Measurements from ENCODE around the gene CACNA1I.

The CACNA1I gene

DNA sequence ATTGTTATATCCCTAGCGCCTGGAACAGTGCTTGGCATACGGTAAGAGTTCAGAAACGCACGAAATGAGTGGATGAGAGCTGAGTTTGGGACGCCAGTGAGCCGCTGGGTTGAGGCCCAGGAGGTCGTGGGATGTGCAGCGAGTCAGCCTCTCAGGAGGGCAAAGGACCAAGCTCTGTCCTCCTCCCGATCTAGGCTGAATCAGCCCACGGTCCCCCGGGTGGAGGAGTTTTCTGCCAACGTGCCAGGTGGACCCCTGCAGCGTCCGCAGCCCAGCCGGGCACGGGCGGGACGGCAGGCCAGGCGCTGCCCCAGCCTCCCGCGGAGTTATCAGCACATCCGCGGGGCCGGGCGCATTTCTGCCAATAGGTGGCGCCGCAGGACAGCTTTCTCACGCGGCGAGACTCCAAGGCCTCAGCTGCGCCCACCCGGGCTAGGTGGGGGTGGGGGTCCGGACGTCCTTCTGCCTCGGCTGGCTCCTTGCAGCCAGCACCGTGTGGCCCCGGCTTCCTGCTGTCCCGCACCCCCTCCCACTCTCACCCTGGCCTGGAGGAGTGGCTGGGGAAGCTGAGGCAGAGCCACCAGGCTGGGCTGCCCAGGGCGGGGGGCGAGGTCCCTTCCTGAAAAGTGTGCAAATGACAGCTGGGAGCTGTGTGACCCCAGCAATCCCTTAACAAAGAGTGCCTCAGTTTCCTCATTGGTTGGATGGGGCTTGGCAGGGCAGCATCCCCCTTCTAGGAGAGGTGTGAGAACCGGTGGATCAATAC is 35.8 kb upstream of the CACNA1I start (continued):
- no peak for TF ChIP-seq ZNF639 (tag by site-specific recombination; IDR thresholded peaks at IDR 0.05)
- no peak for TF ChIP-seq ZNF311 (tag by site-specific recombination; IDR thresholded peaks at IDR 0.05; ENCODE audit: borderline replicate concordance)
- TF ChIP-seq ZFP41 (tag by site-specific recombination; IDR thresholded peaks at IDR 0.05; ENCODE audit: borderline replicate concordance), result no peak
- peak; percentile 95 for TF ChIP-seq ZNF449 (tag by site-specific recombination; IDR thresholded peaks at IDR 0.05)
- TF ChIP-seq ZNF19 (tag by site-specific recombination; IDR thresholded peaks at IDR 0.05; ENCODE audit: low read depth), result no peak
- peak; percentile 90 for TF ChIP-seq ZNF654 (tag by site-specific recombination; IDR thresholded peaks at IDR 0.05; ENCODE audit: low read depth)
- no peak for TF ChIP-seq ZNF558 (tag by site-specific recombination; IDR thresholded peaks at IDR 0.05)
- TF ChIP-seq ZBTB10 (tag by site-specific recombination; IDR thresholded peaks at IDR 0.05), result peak; percentile 42; the same call in 1 of the 2 replicates
- no peak for TF ChIP-seq ZNF112 (tag by site-specific recombination; IDR thresholded peaks at IDR 0.05)
- no peak for TF ChIP-seq ZNF37A (tag by site-specific recombination; IDR thresholded peaks at IDR 0.05)
- TF ChIP-seq, protein P1, sequence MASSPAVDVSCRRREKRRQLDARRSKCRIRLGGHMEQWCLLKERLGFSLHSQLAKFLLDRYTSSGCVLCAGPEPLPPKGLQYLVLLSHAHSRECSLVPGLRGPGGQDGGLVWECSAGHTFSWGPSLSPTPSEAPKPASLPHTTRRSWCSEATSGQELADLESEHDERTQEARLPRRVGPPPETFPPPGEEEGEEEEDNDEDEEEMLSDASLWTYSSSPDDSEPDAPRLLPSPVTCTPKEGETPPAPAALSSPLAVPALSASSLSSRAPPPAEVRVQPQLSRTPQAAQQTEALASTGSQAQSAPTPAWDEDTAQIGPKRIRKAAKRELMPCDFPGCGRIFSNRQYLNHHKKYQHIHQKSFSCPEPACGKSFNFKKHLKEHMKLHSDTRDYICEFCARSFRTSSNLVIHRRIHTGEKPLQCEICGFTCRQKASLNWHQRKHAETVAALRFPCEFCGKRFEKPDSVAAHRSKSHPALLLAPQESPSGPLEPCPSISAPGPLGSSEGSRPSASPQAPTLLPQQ (tag by site-specific recombination; IDR thresholded peaks at IDR 0.05), result peak; percentile 76
- TF ChIP-seq ZNF202 (tag by site-specific recombination; IDR thresholded peaks at IDR 0.05; ENCODE audit: borderline replicate concordance), result no peak
- no peak for TF ChIP-seq ZFP3 (tag by site-specific recombination; IDR thresholded peaks at IDR 0.05; ENCODE audit: low read depth)
- no peak for TF ChIP-seq ZNF354C (tag by site-specific recombination; IDR thresholded peaks at IDR 0.05; ENCODE audit: borderline replicate concordance, low read depth)
- no peak for TF ChIP-seq IKZF3 (tag by site-specific recombination; IDR thresholded peaks at IDR 0.05)
- no peak for TF ChIP-seq MEIS1 (CRISPR knock-in tag; IDR thresholded peaks at IDR 0.05; ENCODE audit: borderline replicate concordance)
- TF ChIP-seq ZNF404 (tag by site-specific recombination; IDR thresholded peaks at IDR 0.05), result no peak
- no peak for TF ChIP-seq ZNF555 (tag by site-specific recombination; conservative IDR thresholded peaks at IDR 0.05)
- TF ChIP-seq, protein P2, sequence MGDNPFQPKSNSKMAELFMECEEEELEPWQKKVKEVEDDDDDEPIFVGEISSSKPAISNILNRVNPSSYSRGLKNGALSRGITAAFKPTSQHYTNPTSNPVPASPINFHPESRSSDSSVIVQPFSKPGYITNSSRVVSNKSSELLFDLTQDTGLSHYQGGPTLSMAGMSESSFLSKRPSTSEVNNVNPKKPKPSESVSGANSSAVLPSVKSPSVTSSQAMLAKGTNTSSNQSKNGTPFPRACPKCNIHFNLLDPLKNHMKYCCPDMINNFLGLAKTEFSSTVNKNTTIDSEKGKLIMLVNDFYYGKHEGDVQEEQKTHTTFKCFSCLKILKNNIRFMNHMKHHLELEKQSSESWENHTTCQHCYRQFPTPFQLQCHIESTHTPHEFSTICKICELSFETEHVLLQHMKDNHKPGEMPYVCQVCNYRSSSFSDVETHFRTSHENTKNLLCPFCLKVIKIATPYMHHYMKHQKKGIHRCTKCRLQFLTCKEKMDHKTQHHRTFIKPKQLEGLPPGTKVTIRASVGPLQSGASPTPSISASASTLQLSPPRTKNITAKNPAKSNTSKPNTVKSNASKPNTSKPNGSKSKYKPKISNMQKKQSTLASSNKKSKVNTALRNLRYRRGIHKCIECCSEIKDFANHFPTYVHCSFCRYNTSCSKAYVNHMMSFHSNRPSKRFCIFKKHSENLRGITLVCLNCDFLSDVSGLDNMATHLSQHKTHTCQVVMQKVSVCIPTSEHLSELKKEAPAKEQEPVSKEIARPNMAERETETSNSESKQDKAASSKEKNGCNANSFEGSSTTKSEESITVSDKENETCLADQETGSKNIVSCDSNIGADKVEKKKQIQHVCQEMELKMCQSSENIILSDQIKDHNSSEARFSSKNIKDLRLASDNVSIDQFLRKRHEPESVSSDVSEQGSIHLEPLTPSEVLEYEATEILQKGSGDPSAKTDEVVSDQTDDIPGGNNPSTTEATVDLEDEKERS (tag by site-specific recombination; IDR thresholded peaks at IDR 0.05), result no peak
- TF ChIP-seq ZNF707 (tag by site-specific recombination; IDR thresholded peaks at IDR 0.05), result no peak
- TF ChIP-seq ZNF701 (tag by site-specific recombination; IDR thresholded peaks at IDR 0.05), result no peak
- peak; percentile 36; the same call in 1 of the 2 replicates for TF ChIP-seq KLF9 (tag by site-specific recombination; IDR thresholded peaks at IDR 0.05; ENCODE audit: low read depth)
- TF ChIP-seq ZNF274 (IDR thresholded peaks at IDR 0.05; ENCODE audit: low read length), result no peak
- TF ChIP-seq ZNF274 (tag by site-specific recombination; IDR thresholded peaks at IDR 0.05; ENCODE audit: borderline replicate concordance), result no peak
- no peak for TF ChIP-seq HOXA7 (CRISPR knock-in tag; IDR thresholded peaks at IDR 0.05; ENCODE audit: borderline replicate concordance)
- TF ChIP-seq ZNF843 (tag by site-specific recombination; IDR thresholded peaks at IDR 0.05), result peak; percentile 39; the same call in 1 of the 2 replicates
- no peak for TF ChIP-seq ZBTB21 (tag by site-specific recombination; IDR thresholded peaks at IDR 0.05)
- no peak for TF ChIP-seq GLI4 (tag by site-specific recombination; IDR thresholded peaks at IDR 0.05)
- TF ChIP-seq, protein P3, sequence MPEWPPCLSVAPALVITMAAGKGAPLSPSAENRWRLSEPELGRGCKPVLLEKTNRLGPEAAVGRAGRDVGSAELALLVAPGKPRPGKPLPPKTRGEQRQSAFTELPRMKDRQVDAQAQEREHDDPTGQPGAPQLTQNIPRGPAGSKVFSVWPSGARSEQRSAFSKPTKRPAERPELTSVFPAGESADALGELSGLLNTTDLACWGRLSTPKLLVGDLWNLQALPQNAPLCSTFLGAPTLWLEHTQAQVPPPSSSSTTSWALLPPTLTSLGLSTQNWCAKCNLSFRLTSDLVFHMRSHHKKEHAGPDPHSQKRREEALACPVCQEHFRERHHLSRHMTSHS (tag by site-specific recombination; IDR thresholded peaks at IDR 0.05), result no peak

Data from HEK293 (cell line).